ENCODE results near the gene PTH2R.
"Not testable (repeated sequence)": the region's sequence is repeated elsewhere in the genome, so short reads cannot be mapped to it uniquely, and the experiment has no call there.

Gene PTH2R

DNA sequence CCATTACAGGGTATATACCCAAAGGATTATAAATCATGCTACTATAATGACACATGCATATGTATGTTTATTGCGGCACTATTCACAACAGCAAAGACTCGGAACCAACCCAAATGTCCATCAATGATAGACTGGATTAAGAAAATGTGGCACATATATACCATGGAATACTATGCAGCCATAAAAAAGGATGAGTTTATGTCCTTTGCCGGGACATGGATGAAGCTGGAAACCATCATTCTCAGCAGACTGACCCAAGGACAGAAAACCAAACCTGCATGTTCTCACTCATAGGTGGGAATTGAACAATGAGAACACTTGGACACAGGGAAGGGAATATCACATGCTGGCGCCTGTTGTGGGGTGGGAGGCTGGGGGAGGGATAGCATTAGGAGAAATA, 9.8 kb upstream of the PTH2R start:
- DNase-seq = not testable (repeated sequence)

DNA sequence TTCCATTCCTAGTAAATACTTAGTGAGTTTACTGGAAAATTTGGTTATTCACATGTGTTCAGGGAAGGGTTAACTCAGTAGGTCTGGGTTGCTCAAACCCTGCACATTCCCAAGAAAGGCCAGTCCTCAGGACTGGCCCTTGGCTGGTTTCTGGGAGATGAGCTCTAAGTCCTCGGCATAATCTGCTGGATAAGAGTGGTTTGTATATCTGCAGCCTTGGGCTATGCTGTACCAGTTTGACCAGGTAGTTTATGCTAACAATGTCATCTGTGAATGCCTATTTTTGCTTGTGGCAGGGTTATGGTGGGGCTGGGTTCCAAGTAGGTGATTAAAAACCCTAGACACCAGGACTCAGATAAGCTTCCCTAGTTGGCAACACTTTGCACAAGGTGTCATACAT, 7.4 kb upstream of the PTH2R start:
- no peak for DNase-seq

DNA sequence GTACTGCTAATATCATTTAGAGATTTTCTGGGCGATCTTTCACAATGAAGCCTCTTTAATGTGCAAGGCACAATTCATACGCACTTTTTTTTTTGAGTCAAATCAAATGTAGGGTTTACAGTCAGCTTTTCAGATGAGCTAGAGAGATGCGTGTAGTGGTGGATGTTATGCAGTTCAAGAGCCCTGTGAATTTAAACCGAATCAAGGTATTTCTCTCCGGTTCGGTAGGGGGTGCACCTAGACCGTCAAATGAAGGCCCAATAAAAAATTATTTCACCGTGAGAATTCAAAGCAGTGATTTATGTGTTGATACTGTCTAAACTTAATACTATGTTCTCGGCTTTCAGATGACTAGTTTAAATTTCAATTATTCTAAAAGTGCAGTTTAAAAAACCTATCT, 1.1 kb downstream of the PTH2R start:
- no peak for DNase-seq

DNA sequence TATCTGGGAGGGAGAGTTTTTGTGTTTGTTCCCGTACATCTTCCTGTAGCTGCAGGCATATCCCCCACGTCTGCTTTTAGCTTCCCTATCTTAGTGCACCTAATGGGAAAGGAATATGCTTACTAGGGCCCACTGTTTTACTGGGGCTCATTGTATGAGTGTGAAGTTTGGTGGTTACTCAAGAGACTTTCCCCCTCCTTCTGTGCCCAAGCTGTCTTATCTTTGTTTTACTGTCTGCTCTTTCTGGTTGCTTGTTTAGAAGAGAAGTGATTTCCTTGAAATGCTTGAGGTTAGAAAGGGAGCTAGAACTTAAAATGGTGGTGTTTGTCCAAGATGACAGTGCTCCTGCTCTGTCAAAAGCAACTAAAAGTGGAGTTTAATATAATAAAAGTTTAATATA, 7.3 kb downstream of the PTH2R start:
- no peak for DNase-seq

DNA sequence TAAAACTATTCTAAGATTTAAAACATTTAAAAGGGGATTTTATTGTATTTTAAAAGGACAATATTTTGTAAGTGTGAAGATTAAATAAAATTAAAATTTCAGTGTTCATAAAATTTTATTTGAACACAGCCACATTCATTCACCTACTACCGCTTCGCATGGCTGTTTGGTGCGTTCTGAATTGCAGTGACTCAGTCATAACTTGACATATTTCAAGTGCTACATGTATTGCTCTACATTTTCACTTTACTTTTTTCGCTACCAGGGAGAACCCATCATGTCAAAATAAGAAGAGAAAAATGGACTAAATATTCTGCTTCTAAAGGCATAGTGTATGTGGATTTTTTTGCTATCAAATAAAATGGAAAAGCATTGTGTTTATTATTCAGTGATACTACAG, 8.7 kb downstream of the PTH2R start:
- no peak for DNase-seq

DNA sequence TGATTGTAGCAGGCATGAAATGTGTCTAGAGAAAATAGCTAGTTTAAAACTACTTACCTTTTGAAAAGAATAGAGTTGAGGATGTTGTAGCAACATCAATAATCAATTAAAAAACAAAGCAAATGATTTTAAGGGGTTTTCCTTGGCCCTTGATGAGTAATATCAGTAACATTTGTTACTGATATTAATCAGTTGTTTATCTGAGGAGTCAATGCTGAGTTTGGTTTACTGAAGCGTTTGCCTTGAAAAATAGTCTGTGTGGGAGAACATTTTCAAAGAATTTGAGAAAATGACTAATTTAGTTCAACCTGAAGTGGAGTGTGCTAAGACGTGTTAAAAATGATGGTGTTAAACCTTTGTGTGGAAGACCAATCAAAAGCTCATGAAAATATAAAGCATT, 9.3 kb downstream of the PTH2R start:
- DNase-seq = no peak

DNA sequence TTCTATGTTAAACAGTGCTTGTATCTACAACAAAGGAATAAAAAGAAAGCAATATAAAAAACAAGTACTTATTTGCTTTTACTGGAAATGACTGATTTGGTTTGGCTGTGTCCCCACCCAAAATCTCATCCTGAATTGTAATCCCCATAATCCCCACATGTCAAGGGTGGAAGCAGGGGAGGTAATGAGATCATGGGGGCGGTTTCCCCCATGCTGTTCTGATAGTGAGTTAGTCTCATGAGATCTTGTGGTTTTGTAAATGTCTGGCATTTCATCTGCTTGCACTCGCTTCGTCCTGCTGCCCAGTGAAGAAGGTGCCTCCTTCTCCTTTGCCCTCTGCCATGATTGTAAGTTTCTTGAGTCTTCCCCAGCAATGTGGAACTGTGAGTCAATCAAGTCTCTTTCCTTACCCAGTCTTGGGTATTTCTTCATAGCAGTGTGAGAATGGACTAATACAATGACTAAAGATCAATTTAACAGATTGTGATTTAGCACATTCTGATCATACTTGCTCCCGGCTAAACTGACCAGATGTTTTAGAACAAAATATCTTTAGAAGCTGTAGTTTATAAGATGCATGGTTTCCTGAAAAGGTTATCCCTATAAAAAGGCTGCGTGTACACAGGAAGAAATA, 19.9 kb downstream of the PTH2R start:
- no peak for DNase-seq

DNA sequence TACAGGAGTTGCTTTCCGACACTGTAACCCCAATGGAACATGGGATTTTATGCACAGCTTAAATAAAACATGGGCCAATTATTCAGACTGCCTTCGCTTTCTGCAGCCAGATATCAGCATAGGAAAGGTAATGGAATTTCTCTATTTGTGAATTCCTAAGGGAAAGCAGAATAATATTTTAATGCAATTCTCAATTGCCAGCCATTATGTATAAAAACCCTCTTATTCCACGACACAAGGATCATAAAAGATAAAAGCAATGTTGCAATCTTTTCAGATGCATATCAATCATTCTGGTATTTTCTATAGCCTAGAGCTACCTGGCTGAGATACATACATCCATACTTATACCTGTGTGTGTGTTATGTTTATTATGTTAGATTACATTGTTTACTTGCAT, 31.2 kb downstream of the PTH2R start:
- no peak for DNase-seq

DNA sequence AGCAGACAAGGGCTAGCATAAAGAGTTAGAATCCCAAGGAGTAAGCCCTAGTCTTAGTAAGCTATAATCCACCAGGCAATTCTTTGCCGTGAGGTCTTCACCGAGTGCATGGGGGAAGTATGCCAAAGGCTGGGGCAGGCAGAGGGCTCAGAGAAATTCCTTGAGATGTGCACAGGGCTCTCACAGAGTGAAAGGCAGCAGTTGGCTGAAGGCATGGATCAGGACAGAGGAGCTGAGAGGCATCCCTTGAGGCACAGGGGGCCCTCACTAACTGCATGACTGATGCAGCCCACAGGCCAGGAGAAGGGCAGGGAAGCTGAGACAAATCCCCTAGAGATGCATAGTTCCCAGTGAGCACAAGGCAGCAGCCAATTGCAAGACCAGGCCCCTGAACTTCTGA, 34.1 kb downstream of the PTH2R start:
- no peak for DNase-seq

DNA sequence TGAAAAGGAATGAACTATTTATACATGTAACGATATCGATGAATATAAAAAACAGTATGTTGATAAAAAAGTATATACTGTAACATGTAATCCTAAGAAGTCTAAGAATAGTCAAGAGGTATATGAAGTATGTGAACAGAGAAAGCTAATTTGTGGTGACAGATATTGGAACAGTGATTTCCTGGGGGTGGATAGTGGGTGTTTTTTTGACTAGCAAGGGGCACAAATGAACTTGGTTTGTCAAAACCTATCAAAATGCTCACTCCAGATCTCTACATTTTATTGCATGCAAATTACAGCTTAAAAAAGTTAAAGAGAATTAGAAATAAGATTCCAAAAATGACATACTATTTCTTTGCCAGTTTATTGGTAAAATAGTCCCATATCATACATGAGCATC, 35.4 kb downstream of the PTH2R start:
- DNase-seq = no peak

DNA sequence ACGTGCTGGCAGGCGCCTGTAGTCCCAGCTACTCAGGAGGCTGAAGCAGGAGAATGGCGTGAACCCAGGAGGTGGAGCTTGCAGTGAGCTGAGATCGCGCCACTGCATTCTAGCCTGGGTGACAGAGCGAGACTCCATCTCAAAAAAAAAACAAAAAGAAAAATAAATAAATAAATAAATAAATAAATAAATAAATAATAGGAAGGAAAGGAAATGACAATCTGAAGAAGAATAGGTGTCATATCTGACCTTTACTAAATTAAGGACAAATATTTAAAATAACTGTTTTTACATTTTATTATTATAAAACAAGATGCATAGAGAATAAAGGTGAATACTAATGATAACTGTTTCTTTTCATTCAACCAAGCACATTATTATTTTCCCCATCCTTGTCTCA, 40.9 kb downstream of the PTH2R start:
- DNase-seq = not testable (repeated sequence)

DNA sequence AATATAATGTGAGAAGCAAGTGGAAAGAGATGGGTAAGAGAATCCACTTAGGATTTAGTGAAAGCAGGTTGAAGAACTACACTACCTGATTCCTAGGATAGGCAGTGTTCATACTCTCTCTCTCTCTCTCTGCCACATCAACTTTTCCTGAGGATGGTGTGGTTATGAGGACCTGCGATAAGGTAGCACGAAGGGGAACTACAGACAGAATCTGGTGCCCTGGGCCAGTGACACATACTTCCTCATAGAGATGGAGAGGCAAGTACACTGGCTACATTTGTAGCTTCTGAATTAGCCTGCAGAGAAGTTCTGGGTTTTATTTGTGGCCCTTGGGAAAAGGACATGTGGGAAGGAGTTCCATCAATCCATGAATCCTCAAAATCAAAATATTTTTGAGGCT, 44.5 kb downstream of the PTH2R start:
- no peak for DNase-seq

DNA sequence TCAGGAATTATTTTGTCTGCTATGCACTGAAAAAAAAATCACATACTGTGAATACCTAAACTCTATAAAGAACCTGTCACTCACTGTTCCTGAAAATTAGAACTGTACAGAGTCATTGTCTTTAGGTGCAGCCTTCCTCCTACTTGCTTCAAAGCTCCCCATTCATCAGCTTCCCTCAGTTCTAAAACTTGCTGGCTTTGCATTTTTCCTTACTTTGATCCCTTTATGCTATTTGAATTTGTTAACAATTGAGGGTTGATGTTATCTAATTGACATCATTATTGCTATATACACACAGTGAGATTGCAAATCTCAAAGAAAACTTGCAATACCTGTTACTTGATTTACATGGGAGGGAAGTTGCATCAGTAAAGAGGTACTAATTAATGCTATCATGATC, 48.3 kb downstream of the PTH2R start:
- DNase-seq = no peak

DNA sequence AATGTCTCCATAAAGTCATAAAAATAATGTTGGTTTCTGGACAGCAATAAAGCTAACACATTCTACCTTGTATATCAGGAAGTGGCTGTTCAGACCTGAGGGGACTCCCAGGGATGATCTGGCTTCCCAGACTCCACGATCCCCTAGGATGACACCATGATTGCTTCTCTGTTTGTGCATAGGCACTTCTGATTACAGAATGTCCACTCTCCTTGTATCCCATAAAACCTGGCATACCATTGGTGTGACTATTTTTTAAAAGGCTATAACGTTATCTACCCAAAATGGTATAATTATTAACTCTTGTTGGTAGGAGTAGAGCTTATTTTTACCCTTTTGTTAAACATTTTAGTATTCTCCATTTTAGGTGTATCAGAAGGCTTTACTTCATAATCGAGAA, 57.1 kb downstream of the PTH2R start:
- DNase-seq = no peak

DNA sequence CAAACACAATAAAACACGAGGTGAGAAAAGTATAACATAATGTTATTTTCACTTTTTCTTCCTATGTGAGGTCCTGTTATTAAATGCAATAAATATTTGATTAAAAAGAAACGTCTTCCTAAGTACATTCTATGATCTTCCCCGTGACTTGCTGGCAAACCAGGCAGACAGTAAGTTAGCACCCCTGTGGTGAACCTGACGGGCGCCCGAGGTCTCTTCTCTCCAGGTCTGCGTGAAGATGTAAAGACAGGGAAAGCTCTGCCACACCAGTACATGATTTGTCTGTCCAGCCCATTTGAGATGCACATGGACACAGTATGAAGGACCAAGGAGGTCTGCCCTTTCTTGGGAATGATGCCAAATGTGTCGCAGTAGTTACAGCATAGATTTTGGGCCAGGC, 57.6 kb downstream of the PTH2R start:
- DNase-seq = no peak

DNA sequence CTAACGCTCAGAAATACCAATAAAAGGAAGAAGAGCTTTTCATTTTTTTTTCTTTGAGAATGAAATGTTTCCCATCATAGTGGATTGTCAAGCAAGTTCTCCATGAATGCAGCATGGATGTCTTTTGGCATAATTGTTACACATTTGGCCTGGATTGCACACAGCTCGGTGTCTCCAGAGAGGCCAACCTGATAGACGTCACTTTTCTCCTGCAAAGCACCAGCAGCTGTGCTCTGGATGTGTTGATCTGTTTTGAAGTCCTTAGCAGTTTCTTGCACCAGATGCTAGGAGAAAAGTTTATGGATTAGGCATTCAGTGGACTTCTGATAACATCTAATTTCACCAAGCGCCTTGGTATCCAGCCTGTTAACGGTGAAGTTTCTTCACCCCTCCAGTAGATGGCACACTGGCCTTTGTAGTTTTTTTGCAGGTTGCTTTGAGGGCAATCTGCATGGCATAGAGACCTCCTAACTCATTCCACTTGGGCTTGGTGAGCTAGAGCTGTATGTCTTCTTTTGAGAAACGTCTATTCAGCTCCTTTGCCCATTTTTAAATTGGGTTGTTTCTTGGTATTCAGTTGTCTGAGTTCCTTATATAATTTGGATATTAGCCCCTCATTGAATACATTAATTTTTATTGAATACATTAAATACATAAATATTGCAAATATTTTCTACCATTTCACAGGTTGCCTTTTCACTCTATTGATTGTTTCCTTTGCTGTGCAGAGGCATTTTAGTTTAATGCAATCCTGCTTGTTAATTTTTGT, 59.7 kb downstream of the PTH2R start:
- peak; percentile 3 for DNase-seq

DNA sequence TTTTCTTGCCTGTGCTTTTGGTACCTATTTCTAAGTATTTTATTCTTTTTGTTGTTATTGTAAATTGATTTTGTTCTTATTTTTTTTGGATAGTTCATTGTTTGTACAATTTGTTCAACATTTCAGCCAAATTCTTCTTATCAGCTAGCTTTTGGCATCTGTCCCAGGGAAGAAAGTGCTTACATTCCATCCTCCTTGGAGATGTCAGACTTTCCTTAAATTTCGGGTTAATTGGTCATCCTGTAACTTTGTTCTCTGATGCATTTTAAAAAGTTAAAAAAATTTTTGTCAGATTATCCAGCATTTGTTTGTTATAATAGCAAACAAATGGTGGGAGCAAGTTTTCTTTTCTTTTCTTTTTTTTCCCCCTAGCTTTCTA, 60.3 kb downstream of the PTH2R start:
- DNase-seq = no peak

DNA sequence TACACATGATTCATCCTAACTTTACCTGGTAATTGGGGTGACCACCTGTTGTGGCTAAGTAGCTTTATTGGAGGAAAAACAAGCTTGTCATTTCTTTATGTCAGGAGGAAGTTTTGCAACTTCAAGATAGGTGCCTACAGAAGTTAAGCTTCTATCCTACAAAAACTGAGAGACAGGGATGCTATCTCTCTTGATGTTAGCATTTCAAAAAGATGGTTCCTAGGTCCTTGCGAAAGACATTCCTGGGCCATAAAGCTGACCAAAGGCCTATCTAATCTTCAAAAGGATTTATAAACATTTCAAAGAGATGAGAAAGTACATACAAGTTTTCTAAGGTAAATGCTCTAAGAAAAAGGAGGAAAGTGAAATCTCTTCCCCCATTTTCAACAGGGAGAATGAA, 61.0 kb downstream of the PTH2R start:
- DNase-seq = no peak

DNA sequence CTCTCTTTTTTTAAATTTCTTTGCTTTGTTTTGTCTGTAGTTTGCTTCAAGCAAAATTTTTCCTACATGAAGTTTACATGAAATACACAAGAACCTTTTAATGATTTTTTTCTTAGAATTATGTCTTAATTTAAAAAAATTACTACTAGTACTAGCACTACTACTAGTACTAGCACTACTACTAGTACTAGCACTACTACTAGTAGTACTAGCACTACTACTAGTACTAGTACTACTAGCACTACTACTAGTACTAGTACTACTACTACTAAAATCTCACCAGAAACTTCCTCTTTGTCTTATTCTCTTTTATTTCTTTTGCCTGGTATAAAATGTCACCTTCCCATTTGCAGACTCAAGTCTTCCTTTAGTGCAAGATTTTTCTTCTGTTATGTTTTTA, 71.1 kb downstream of the PTH2R start:
- no peak for DNase-seq

DNA sequence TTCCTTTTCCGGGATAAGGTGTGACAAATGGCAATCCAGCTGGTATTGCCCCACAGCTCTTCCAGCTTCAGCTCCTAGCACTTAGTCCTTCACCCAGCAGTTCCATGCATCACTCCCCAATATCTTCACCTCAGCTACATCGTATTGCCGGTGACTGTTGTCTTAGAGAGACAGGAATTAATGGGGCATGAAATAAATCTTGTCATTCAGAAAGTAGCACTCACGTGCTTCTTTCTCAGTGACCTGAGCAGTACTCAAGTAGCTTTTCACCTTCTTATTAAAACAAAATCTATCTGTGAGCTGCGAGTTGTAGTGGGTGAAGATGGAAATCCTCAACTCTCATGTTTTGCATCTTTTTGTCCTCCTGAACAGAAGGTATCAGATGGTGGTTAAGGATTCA, 72.8 kb downstream of the PTH2R start:
- DNase-seq = no peak

DNA sequence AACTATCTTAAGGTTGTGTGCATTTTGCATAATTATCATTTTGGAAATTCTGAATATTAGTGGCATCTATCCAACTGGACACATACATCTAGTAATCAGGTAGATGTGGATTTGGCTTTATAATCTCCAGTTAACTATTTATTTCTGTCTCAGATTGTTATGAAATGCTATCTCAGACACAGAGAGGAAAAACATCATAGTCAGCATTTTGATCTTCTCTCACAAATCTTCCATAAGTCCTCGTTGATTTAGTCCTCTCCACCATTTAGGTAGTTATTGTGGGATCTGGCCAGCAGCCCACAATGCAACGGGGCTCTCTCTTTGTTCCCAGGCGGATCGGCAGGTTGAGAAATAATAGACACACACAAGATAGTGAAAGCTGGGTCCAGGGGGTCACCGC, 75.4 kb downstream of the PTH2R start:
- DNase-seq = not testable (repeated sequence)

DNA sequence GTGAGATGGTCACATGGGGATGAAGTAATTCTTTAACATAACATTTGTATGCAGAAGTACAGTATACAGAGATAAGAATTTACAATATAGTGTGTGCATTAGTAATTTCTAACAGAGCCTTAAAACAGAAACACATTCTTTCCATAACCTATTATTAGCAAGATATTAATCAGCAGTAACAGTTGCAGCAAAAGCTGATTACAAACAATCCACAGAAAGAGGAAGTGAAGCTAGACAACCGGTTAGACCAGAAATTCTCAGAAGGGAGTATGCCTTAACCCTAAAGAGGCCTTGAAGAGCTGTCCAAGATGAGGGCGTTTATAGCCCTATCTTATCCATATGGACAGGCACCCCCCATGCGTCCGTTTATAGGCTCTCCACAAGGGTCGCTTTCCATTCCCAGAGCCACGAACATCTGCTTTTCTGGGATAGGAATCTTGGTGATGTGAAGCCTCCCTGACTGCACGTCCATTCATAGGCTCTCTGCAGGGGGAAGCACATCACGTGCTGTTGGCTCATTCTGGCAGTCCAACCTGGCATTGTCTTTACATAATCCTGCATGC, 75.9 kb downstream of the PTH2R start:
- DNase-seq = not testable (repeated sequence)

DNA sequence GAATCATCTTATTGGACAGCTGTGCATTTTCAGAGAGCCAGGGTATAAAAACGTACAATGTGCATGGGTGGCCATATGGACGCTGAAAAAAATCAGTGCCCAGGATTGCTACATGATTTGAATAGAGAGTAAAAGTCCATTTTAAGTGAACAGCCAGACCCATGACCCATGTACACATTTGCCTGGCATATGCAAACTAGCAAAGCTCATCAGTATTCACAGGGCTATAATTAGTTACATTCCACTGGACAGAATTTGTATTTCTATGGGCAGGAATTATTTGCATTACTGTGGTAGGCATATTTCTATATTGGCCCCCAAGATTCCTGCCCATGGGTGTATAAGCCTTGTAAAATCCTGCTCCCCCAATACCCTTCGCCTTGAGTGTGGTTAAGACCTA, 78.8 kb downstream of the PTH2R start:
- no peak for DNase-seq

DNA sequence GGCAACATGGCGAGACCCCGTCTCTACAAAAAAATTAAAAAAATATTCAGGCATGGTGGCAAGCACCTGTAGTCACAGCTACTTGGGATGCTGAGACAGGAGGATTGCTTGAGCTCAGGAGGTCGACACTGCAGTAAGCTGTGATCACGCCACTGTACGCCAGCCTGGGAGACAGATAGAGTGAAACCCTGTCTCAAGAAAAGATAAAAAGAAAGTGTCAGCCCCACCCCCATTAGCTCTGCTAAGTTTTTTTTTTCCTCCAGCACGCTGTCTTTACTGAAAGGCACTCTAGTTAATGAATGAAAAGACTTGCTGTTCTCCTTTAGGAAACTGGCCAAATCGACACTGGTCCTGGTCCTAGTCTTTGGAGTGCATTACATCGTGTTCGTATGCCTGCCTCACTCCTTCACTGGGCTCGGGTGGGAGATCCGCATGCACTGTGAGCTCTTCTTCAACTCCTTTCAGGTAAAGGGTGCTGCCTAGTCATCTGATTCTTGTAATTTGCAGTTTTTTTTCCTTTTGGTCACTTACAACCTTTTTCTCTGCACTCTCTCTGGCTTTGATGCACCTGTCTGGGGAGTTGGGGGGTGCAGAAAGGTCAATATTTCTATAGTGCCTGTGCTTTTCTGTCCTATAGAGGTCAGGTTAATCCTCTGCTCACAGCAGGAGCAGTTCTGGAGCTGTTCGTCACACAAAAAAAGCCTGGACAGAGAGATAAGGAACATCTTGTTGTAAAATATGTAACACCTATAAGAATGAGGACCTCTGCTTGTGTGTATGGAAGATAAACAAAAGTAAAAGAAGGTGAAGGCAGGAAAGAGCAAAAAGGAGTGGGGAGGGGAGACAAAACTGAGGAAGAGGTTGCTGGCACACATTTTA, 82.3 kb downstream of the PTH2R start:
- no peak for DNase-seq
